Stomach smooth muscle (tissue), 2 donors: Measurements from ENCODE around the gene SUMF1.

Experiments used
- H3K27ac ChIP-seq: one replicate; pipeline ENCODE4 v1.7.0; 2013; ENCODE audit warnings: mild to moderate bottlenecking, low read length, inconsistent platforms
- H3K27me3 ChIP-seq, 2 donors: one replicate each; pipeline ENCODE4 v1.7.0; 2013; ENCODE audit warnings: low read length in 2 of 2; ENCODE audit not compliant: insufficient read depth in 2 of 2, control insufficient read depth in 1 of 2
- H3K36me3 ChIP-seq, 2 donors: one replicate each; pipeline ENCODE4 v1.7.0; 2013; ENCODE audit warnings: low read length in 2 of 2; ENCODE audit not compliant: control insufficient read depth in 2 of 2, insufficient read depth in 2 of 2
- H3K4me1 ChIP-seq: one replicate; pipeline ENCODE4 v1.7.0; 2013; ENCODE audit warnings: low read length; ENCODE audit not compliant: control insufficient read depth, insufficient read depth
- H3K4me3 ChIP-seq, 2 donors: one replicate each; pipeline ENCODE4 v1.7.0; 2013; ENCODE audit warnings: low read length in 2 of 2
- H3K9ac ChIP-seq, 2 donors: one replicate each; pipeline ENCODE4 v1.7.0; 2013; ENCODE audit warnings: low read length in 2 of 2, mild to moderate bottlenecking in 1 of 2
- H3K9me3 ChIP-seq, 2 donors: one replicate each; pipeline ENCODE4 v1.7.0; 2013; ENCODE audit warnings: low read length in 2 of 2; ENCODE audit not compliant: control insufficient read depth in 2 of 2
- donor health status: healthy.
- donor health status: Pancreatic carcinoma.

Gene SUMF1

GRCh38 chr3:4380013-4380412 lies 87.1 kb downstream of the SUMF1 start:
- H3K36me3 ChIP-seq, result peaks cover 0 to 3% of the 10 kb centered on the region in 2 donors
- H3K9me3 ChIP-seq, result no peaks in the 10 kb centered on the region
- no peak overlapping the region for H3K4me3 ChIP-seq
- no peak overlapping the region for H3K27ac ChIP-seq
- no peak overlapping the region for H3K9ac ChIP-seq
- no peaks in the 10 kb centered on the region for H3K4me1 ChIP-seq
- H3K27me3 ChIP-seq, result no peaks in the 10 kb centered on the region

GRCh38 chr3:4376499-4376898 lies 90.6 kb downstream of the SUMF1 start:
- Histone ChIP-seq H3K27me3 (no peaks in the 10 kb centered on the region), H3K9me3 (peaks cover 0 to 2% of the 10 kb centered on the region in 2 donors), H3K27ac (no peak overlapping the region), H3K4me3 (no peak overlapping the region), H3K36me3 (peaks cover 0 to 3% of the 10 kb centered on the region in 2 donors), H3K4me1 (no peaks in the 10 kb centered on the region), H3K9ac (no peak overlapping the region)

GRCh38 chr3:4375911-4376310 lies 91.2 kb downstream of the SUMF1 start:
- H3K27ac ChIP-seq, result no peak overlapping the region
- H3K36me3 ChIP-seq, result peaks cover 0 to 3% of the 10 kb centered on the region in 2 donors
- no peak overlapping the region for H3K4me3 ChIP-seq
- no peaks in the 10 kb centered on the region for H3K27me3 ChIP-seq
- H3K9me3 ChIP-seq, result peaks cover 0 to 2% of the 10 kb centered on the region in 2 donors
- no peak overlapping the region for H3K9ac ChIP-seq
- H3K4me1 ChIP-seq, result no peaks in the 10 kb centered on the region

- no peak overlapping the region for H3K27ac ChIP-seq
- no peak overlapping the region for H3K9ac ChIP-seq
- H3K36me3 ChIP-seq, result peaks cover 0 to 3% of the 10 kb centered on the region in 2 donors
- no peak overlapping the region for H3K4me3 ChIP-seq
- H3K4me1 ChIP-seq, result no peaks in the 10 kb centered on the region
- H3K9me3 ChIP-seq, result peaks cover 0 to 2% of the 10 kb centered on the region in 2 donors
- no peaks in the 10 kb centered on the region for H3K27me3 ChIP-seq
These were observed 93.4 kb downstream of the SUMF1 start for GRCh38 chr3:4373669-4374068.

GRCh38 chr3:4362523-4362922 lies 104.5 kb downstream of the SUMF1 start:
- Histone ChIP-seq H3K9me3 (no peaks in the 10 kb centered on the region), H3K27ac (no peak overlapping the region), H3K4me1 (no peaks in the 10 kb centered on the region), H3K4me3 (no peak overlapping the region), H3K9ac (no peak overlapping the region), H3K36me3 (peaks cover 0 to 4% of the 10 kb centered on the region in 2 donors), H3K27me3 (no peaks in the 10 kb centered on the region)

- Histone ChIP-seq H3K9ac (no peak overlapping the region), H3K4me1 (peaks cover 4% of the 10 kb centered on the region), H3K27ac (no peak overlapping the region), H3K36me3 (peaks cover 0 to 4% of the 10 kb centered on the region in 2 donors), H3K9me3 (no peaks in the 10 kb centered on the region), H3K27me3 (no peaks in the 10 kb centered on the region), H3K4me3 (no peak overlapping the region)
These were observed 106.3 kb downstream of the SUMF1 start for GRCh38 chr3:4360817-4361216.

- H3K4me1 ChIP-seq, result peaks cover 4% of the 10 kb centered on the region
- no peak overlapping the region for H3K27ac ChIP-seq
- no peak overlapping the region for H3K9ac ChIP-seq
- H3K9me3 ChIP-seq, result no peaks in the 10 kb centered on the region
- H3K27me3 ChIP-seq, result no peaks in the 10 kb centered on the region
- H3K4me3 ChIP-seq, result no peak overlapping the region
- H3K36me3 ChIP-seq, result peaks cover 0 to 4% of the 10 kb centered on the region in 2 donors
These were observed 107.1 kb downstream of the SUMF1 start for GRCh38 chr3:4359805-4360502.

GRCh38 chr3:4358273-4358672 lies 108.8 kb downstream of the SUMF1 start:
- Histone ChIP-seq H3K4me3 (no peak overlapping the region), H3K36me3 (peaks cover 0 to 4% of the 10 kb centered on the region in 2 donors), H3K9ac (no peak overlapping the region), H3K27ac (no peak overlapping the region), H3K9me3 (no peaks in the 10 kb centered on the region), H3K4me1 (peaks cover 4% of the 10 kb centered on the region), H3K27me3 (no peaks in the 10 kb centered on the region)

GRCh38 chr3:4356546-4357410 lies 110.3 kb downstream of the SUMF1 start:
- Histone ChIP-seq H3K9ac (no peak overlapping the region), H3K4me1 (peaks cover 4% of the 10 kb centered on the region), H3K27ac (no peak overlapping the region), H3K9me3 (no peaks in the 10 kb centered on the region), H3K27me3 (no peaks in the 10 kb centered on the region), H3K4me3 (no peak overlapping the region), H3K36me3 (peaks cover 0 to 2% of the 10 kb centered on the region in 2 donors)

GRCh38 chr3:4356220-4356540 lies 110.9 kb downstream of the SUMF1 start:
- no peaks in the 10 kb centered on the region for H3K9me3 ChIP-seq
- no peaks in the 10 kb centered on the region for H3K27me3 ChIP-seq
- peaks cover 0 to 2% of the 10 kb centered on the region in 2 donors for H3K36me3 ChIP-seq
- no peak overlapping the region for H3K27ac ChIP-seq
- H3K9ac ChIP-seq, result no peak overlapping the region
- H3K4me3 ChIP-seq, result no peak overlapping the region
- peaks cover 4% of the 10 kb centered on the region for H3K4me1 ChIP-seq
